HepG2 (cell line): Measurements from ENCODE around the gene HS6ST1. TPM values are rescaled to one million over a fixed set of nuclear protein-coding genes. Genes with fewer than 3 reads are reported as not detected.
"Not testable (repeated sequence)": the region's sequence is repeated elsewhere in the genome, so short reads cannot be mapped to it uniquely, and the experiment has no call there.

Experiments
- ATAC-seq: fragments of 200-7000 bp; cut with Tn5 transposase; 3 replicates; pipeline ENCODE4 v1.9.1; 2020; ENCODE audit warnings: mild to moderate bottlenecking, moderate library complexity
- BruUV-seq: library from RNA; stranded (reverse); fragments of 400-500 nt; replicated peaks from 2 replicates; lab custom pipeline; 2021; lab: Mats Ljungman, UMichigan
- CTCF ChIA-PET: fragments of 300-600 bp; formaldehyde crosslinking; extraction: SDS; loops from one replicate; lab custom pipeline; 2021; ENCODE audit warnings: low total read pairs, inconsistent platforms, low intra/inter-chr PET ratio; lab: Yijun Ruan, JAX
- POLR2A ChIA-PET: fragments of 350-600 bp; sonication (Branson Sonifier 250); formaldehyde crosslinking; loops from one replicate; lab custom pipeline; 2020; ENCODE audit warnings: antibody characterized with exemption, inconsistent platforms; lab: Yijun Ruan, JAX
- DNase-seq: peaks from one replicate; pipeline ENCODE4 v3.0.0-alpha.2; 2015; ENCODE audit warnings: low spot score
- FAIRE-seq: peaks from 3 replicates; lab custom pipeline; 2011; peaks lifted over from hg19 to GRCh38; lab: Jason Lieb, UNC
- H2AFZ ChIP-seq: one replicate; pipeline ENCODE4 v1.6.1; 2011; ENCODE audit warnings: low read length, inconsistent platforms
- H3K27ac ChIP-seq: fragments of 300-600 bp; 3 replicates; pipeline ENCODE4 v1.8.0; 2011; ENCODE audit warnings: mixed run types, mild to moderate bottlenecking, mixed read lengths, low read length, inconsistent platforms; ENCODE audit not compliant: insufficient read depth; ENCODE audit errors: extremely low read length
- H3K27me3 ChIP-seq, 2 experiments: fragments of 200-600 bp in 1 of 2; 2 replicates in 1 of 2; 3 replicates in 1 of 2; pipeline versions ENCODE4 v1.6.0 to v1.8.0; 2011; ENCODE audit warnings: low read length in 2 of 2, mild to moderate bottlenecking in 2 of 2, moderate library complexity in 2 of 2, inconsistent platforms in 1 of 2; ENCODE audit not compliant: insufficient read depth in 2 of 2, control insufficient read depth in 1 of 2
- H3K36me3 ChIP-seq, 2 experiments: fragments of 200-600 bp in 1 of 2; replicated peaks in 1 of 2; 2 replicates in 1 of 2; 3 replicates in 1 of 2; pipeline versions ENCODE4 v1.5.1 to v1.8.0; 2011; ENCODE audit warnings: low read length in 2 of 2, inconsistent platforms in 1 of 2; ENCODE audit not compliant: insufficient read depth in 2 of 2, control insufficient read depth in 1 of 2
- H3K4me1 ChIP-seq: 2 replicates; pipeline ENCODE4 v1.5.1; 2012; ENCODE audit warnings: low read length, inconsistent platforms; ENCODE audit not compliant: insufficient read depth
- H3K4me2 ChIP-seq: 2 replicates; pipeline ENCODE4 v1.6.0; 2011; ENCODE audit warnings: low read depth, low read length, inconsistent platforms
- H3K4me3 ChIP-seq, 3 experiments: fragments of 200-600 bp in 1 of 3; sonication (generic), shearing (Covaris generic) in 1 of 3; replicated peaks in 1 of 3; 2 replicates each; pipeline ENCODE4 v1.5.1; 2011 to 2016; ENCODE audit warnings: low read length in 3 of 3, inconsistent platforms in 2 of 3, low read depth in 2 of 3, mild to moderate bottlenecking in 2 of 3, control low read depth in 1 of 3, mixed read lengths in 1 of 3; ENCODE audit not compliant: insufficient read depth in 1 of 3
- H3K79me2 ChIP-seq: one replicate; pipeline ENCODE4 v1.6.1; 2011; ENCODE audit warnings: low read length, inconsistent platforms; ENCODE audit not compliant: insufficient read depth
- H3K9ac ChIP-seq: 2 replicates; pipeline ENCODE4 v1.6.0; 2011; ENCODE audit warnings: mild to moderate bottlenecking, low read depth, low read length, inconsistent platforms; ENCODE audit not compliant: insufficient read depth
- H3K9me3 ChIP-seq: 2 replicates; pipeline ENCODE4 v1.5.1; 2012; ENCODE audit warnings: mild to moderate bottlenecking, low read length
- H4K20me1 ChIP-seq: 2 replicates; pipeline ENCODE4 v1.6.0; 2011; ENCODE audit warnings: inconsistent platforms, mild to moderate bottlenecking, low read length, moderate library complexity; ENCODE audit not compliant: insufficient read depth
- WGBS: methylation state at CpG from one replicate; pipeline ENCODE4 v1.1.6; 2017; ENCODE audit warnings: low lambda C conversion rate; 5-methylcytosine and 5-hydroxymethylcytosine counted together
- in situ Hi-C: cut with HindIII; loops from 2 replicates; pipeline ENCODE4 v1.10.0; 2017; ENCODE audit warnings: low pct_unique_long_range_greater_than_20kb; ENCODE audit not compliant: extremely low pct_ligation_motif_present
- intact Hi-C: fragments of 100-400 bp; cut with micrococcal nuclease; formaldehyde crosslinking; loops from one replicate; pipeline ENCODE4 v1.10.0; 2022; ENCODE audit not compliant: unreplicated experiment
- polyA plus RNA-seq, 8 experiments: library from polyadenylated mRNA; depleted of rRNA in 3 of 8; stranded (reverse) in 7 of 8; unstranded in 1 of 8; fragments of >200 nt; fragmentation: Illumina TruSeq in 4 of 8; extraction: Trizol in 4 of 8; gene quantifications; 2 replicates each; pipeline versions ENCODE4 v1.2.1 to v1.2.3, GENCODE V29; 2011 to 2016; ENCODE audit warnings: low read depth in 4 of 8, missing spikeins in 1 of 8, mixed read lengths in 1 of 8; ENCODE audit not compliant: insufficient read depth in 1 of 8
- total RNA-seq, 5 experiments: library from RNA; depleted of rRNA; stranded (reverse); fragments of >200 nt; fragmentation: Illumina TruSeq; extraction: Trizol; gene quantifications; 2 replicates each; pipeline ENCODE4 v1.2.3, GENCODE V29; 2016; ENCODE audit warnings: low read depth in 1 of 5

The HS6ST1 gene
- total and polyA plus RNA-seq, 2 of the 13 experiments (the other 11 are each of a cell fraction or from before 2014, with no cell fraction given), result 34.5 to 84.6 TPM

DNA sequence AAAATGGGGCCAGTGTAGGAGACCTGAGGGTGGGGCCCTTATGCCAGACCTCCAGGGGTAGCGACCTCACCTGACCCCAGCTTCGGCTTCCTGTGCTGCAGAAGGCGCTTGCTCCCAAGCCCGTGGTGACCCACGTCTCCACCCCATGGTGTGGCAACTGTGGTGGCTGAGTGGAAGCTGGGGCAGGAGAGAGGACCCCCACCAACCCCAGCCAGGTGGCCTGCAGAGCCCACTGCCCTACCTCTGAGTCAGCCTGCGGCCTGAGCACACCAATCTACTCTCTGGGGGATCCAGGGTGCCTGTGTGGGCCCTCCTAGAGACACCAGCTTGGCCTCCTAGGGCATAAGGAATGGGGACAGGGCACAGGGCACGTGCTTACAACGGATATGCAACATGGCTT lies 52.2 kb downstream of the HS6ST1 start:
- H3K4me1 ChIP-seq, result peaks cover 28% of the 10 kb centered on the region
- BruUV-seq, result TSS peak; percentile 19

DNA sequence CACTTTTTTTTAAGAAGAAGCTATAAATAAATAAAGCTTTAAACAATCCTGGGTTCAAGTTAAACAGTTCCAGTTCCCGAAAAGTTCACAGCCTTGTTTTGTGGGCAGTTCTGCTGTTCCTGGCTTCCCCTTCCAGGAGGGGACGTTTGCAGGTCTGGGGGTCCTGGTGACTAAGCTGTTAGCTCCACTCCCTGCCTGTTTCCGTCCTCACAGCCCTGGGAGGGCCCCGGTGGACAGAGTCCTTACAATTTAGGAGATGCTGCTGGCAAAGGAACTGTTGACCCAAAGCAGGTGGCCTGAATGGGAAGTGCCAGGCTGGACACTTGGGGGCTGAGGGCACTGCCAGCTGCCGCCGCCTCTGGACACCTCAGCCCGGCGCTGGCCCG lies 53.1 kb downstream of the HS6ST1 start:
- WGBS, result 90% methylated on average over 4 of the region's 9 CpGs
- in situ Hi-C loops, H3K27me3 ChIP-seq, H3K9me3 ChIP-seq, CTCF ChIA-PET, H3K4me2 ChIP-seq, H2AFZ ChIP-seq, H4K20me1 ChIP-seq, H3K79me2 ChIP-seq, FAIRE-seq, POLR2A ChIA-PET, BruUV-seq, H3K4me3 ChIP-seq, intact Hi-C loops, H3K9ac ChIP-seq, DNase-seq, H3K27ac ChIP-seq, ATAC-seq: not testable (repeated sequence)
- H3K4me1 ChIP-seq, result peaks cover 28% of the 10 kb centered on the region
- H3K36me3 ChIP-seq, result peaks cover 18 to 32% of the 10 kb centered on the region in 2 experiments; a peak in 4 of 5 replicates

More for the DNA sequence above, 52.2 kb downstream of the HS6ST1 start:
- 100% methylated on average over 5 of the region's 8 CpGs for WGBS
- H3K4me3 ChIP-seq, H3K27ac ChIP-seq, DNase-seq, intact Hi-C loops, CTCF ChIA-PET, ATAC-seq, in situ Hi-C loops, H3K9me3 ChIP-seq, POLR2A ChIA-PET, H3K27me3 ChIP-seq, H3K4me2 ChIP-seq, FAIRE-seq, H3K9ac ChIP-seq, H2AFZ ChIP-seq: not testable (repeated sequence)
- H3K79me2 ChIP-seq, result peaks cover 11% of the 10 kb centered on the region
- peaks cover 20 to 32% of the 10 kb centered on the region in 2 experiments; a peak in 4 of 5 replicates for H3K36me3 ChIP-seq
- peaks cover 18% of the 10 kb centered on the region; the same call in 1 of the 2 replicates for H4K20me1 ChIP-seq
